NB4 (cell line): ENCODE data around the gene PRRC2B.

Experiments used
- CTCF ChIP-seq: IDR thresholded peaks from one replicate; pipeline ENCODE4 v1.5.1; 2012; ENCODE audit warnings: low read depth, low read length
- MAX ChIP-seq: IDR thresholded peaks from 2 replicates; pipeline ENCODE4 v1.6.1; 2011; ENCODE audit warnings: low read depth, low read length
- MYC ChIP-seq: IDR thresholded peaks from 2 replicates; pipeline ENCODE4 v1.6.1; 2011; ENCODE audit warnings: low read depth, low read length
- POLR2A ChIP-seq: IDR thresholded peaks from 2 replicates; pipeline ENCODE4 v1.6.1; 2011; ENCODE audit warnings: mild to moderate bottlenecking; ENCODE audit not compliant: insufficient read length; ENCODE audit errors: extremely low read depth

DNA sequence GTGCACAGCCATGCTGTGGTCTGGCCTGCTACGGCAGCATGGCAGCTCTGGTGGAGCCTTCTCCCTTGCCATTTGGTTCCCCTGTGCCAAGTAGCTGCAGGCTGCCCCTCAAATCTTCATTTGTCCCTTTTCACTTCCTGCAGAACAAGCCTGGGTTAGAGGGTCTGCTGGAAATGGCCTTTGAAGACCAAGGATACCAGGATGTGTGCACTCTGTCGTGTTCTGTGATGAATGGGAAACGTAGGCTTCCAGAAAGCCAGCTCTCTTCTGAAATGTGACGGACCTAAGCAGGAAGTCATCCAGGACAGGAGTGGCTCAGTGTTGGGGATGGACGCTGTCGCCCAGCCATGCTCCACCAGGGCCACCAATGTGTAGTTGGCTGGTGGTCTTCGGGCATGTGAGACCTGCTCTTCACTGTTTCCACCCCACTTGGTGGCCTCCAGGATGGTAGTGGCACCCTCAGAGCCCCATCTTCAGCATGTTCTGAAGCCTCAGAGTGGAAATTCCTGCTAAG, 105.4 kb downstream of the PRRC2B start:
- no peak for TF ChIP-seq CTCF
- no peak for TF ChIP-seq POLR2A
- TF ChIP-seq MAX, result no peak
- TF ChIP-seq MYC, result no peak
